K562 (cell line): Measurements from ENCODE around the gene CCNY. TPM values are rescaled to one million over a fixed set of nuclear protein-coding genes. Genes with fewer than 3 reads are reported as not detected.

ENCODE experiments used
- ARID3A ChIP-seq: IDR thresholded peaks from 2 replicates; pipeline ENCODE4 v1.6.1; 2012; ENCODE audit warnings: low read depth, low read length, improper control_type of control experiment, borderline replicate concordance
- C11orf30 ChIP-seq: fragments of 450-650 bp; IDR thresholded peaks from 2 replicates; pipeline ENCODE4 v1.6.1; 2016; ENCODE audit warnings: low read depth, mild to moderate bottlenecking
- CAMTA2 ChIP-seq: fragments of 250-450 bp; sonication (Bioruptor Pico); conservative IDR thresholded peaks from 2 replicates; pipeline ENCODE4 v1.5.1; 2022
- CBFB ChIP-seq: sonication (generic); formaldehyde crosslinking; IDR thresholded peaks from 2 replicates; pipeline ENCODE4 v1.4.0; 2020; ENCODE audit warnings: mild to moderate bottlenecking, missing genetic modification reagents
- CBX3 ChIP-seq, 2 experiments: IDR thresholded peaks; 1 replicate in 1 of 2; 2 replicates in 1 of 2; pipeline ENCODE4 v1.6.1; 2012; ENCODE audit warnings: inconsistent platforms in 2 of 2, low read length in 2 of 2, borderline replicate concordance in 1 of 2, control low read depth in 1 of 2
- CEBPB ChIP-seq: fragments of 450-650 bp; IDR thresholded peaks from 2 replicates; pipeline ENCODE4 v1.6.1; 2016; ENCODE audit warnings: missing genetic modification characterization, missing compliant biosample characterization
- EP300 ChIP-seq: IDR thresholded peaks from 2 replicates; pipeline ENCODE4 v1.6.1; 2012; ENCODE audit warnings: low read length, improper control_type of control experiment
- FIP1L1 ChIP-seq: fragments of 200-400 bp; formaldehyde crosslinking; IDR thresholded peaks from 2 replicates; pipeline ENCODE4 v1.6.1; 2018; ENCODE audit warnings: mild to moderate bottlenecking, low read depth, low read length; ENCODE audit not compliant: poor library complexity, severe bottlenecking
- GABPB2 ChIP-seq: fragments of 250-450 bp; sonication (Bioruptor Pico); conservative IDR thresholded peaks from 2 replicates; pipeline ENCODE4 v1.5.1; 2021; ENCODE audit warnings: mild to moderate bottlenecking
- KDM1A ChIP-seq, 2 experiments: fragments of 450-650 bp; IDR thresholded peaks; 2 replicates each; pipeline ENCODE4 v1.6.1; 2016; ENCODE audit warnings: mild to moderate bottlenecking in 2 of 2
- MAFK ChIP-seq: IDR thresholded peaks from 2 replicates; pipeline ENCODE4 v1.6.1; 2011; ENCODE audit warnings: low read length, improper control_type of control experiment
- PHF21A ChIP-seq: fragments of 450-650 bp; IDR thresholded peaks from 2 replicates; pipeline ENCODE4 v1.6.1; 2017; ENCODE audit warnings: low read depth, borderline replicate concordance
- POLR3A ChIP-seq: IDR thresholded peaks from 2 replicates; pipeline ENCODE4 v1.6.1; 2011; ENCODE audit warnings: borderline replicate concordance, mild to moderate bottlenecking, moderate library complexity; ENCODE audit not compliant: insufficient read length, insufficient read depth; ENCODE audit errors: extremely low read depth
- PTTG1 ChIP-seq: fragments of 450-650 bp; IDR thresholded peaks from 2 replicates; pipeline ENCODE4 v1.6.1; 2016; ENCODE audit warnings: low read depth, mild to moderate bottlenecking, missing genetic modification characterization, missing compliant biosample characterization
- SMAD1 ChIP-seq: fragments of 150-350 bp; IDR thresholded peaks from 2 replicates; pipeline ENCODE4 v1.6.1; 2014; ENCODE audit warnings: low read length, low read depth; ENCODE audit not compliant: partially characterized antibody
- SNRNP70 ChIP-seq: fragments of 200-400 bp; formaldehyde crosslinking; optimal IDR thresholded peaks from 2 replicates; pipeline ENCODE3; 2017; ENCODE audit warnings: low read depth, low read length
- STAT5A ChIP-seq: IDR thresholded peaks from 2 replicates; pipeline ENCODE4 v1.6.1; 2012; ENCODE audit warnings: low read length, inconsistent platforms, borderline replicate concordance
- TAL1 ChIP-seq: fragments of 450-650 bp; IDR thresholded peaks from 2 replicates; pipeline ENCODE4 v1.6.1; 2016; ENCODE audit warnings: mild to moderate bottlenecking
- TCF15 ChIP-seq: fragments of 250-450 bp; sonication (Bioruptor Pico); IDR thresholded peaks from 2 replicates; pipeline ENCODE4 v1.8.0; 2022; ENCODE audit warnings: moderate library complexity, mild to moderate bottlenecking, inconsistent platforms
- THAP12 ChIP-seq: fragments of 250-450 bp; sonication (Bioruptor Pico); IDR thresholded peaks from 2 replicates; pipeline ENCODE4 v1.9.0; 2021; ENCODE audit warnings: mild to moderate bottlenecking, inconsistent platforms
- UBTF ChIP-seq, 2 experiments: IDR thresholded peaks; 2 replicates each; pipeline ENCODE4 v1.6.1; 2012; ENCODE audit warnings: improper control_type of control experiment in 2 of 2, low read depth in 2 of 2, low read length in 2 of 2, borderline replicate concordance in 1 of 2
- ZNF583 ChIP-seq: fragments of 250-450 bp; sonication (Bioruptor Pico); IDR thresholded peaks from 2 replicates; pipeline ENCODE4 v1.4.0; 2020
- polyA plus RNA-seq, 8 experiments: library from polyadenylated mRNA; depleted of rRNA in 4 of 8; stranded (reverse) in 5 of 8; unstranded in 3 of 8; fragments of >200 nt; fragmentation: Nextera tagmentation in 2 of 8; fragmentation: Illumina TruSeq in 1 of 8; extraction: Ambion mirVana in 2 of 8; extraction: Trizol in 1 of 8; gene quantifications; 2 replicates each; pipeline versions ENCODE4 v1.2.1 to v1.2.3, GENCODE V29; 2011 to 2014; ENCODE audit warnings: inconsistent platforms in 1 of 8, missing spikeins in 1 of 8
- total RNA-seq, 7 experiments: library from RNA; depleted of rRNA in 6 of 7; stranded (reverse); fragments of >200 nt in 6 of 7; fragmentation: Illumina TruSeq in 2 of 7; extraction: Trizol in 2 of 7; gene quantifications; 2 replicates each; pipeline versions ENCODE4 v1.2.1 to v1.2.3, GENCODE V29; 2011 to 2021; ENCODE audit warnings: low replicate concordance in 1 of 7

CCNY gene
- total and polyA plus RNA-seq, 9 of the 15 experiments (the other 6 are each of a cell fraction or from before 2014, with no cell fraction given) = 8.4 to 109 (median 38.6) TPM

GRCh38 chr10:35391153-35391953 lies 55.0 kb downstream of the CCNY start (continued):
- TF ChIP-seq POLR3A = no peak
- TF ChIP-seq KDM1A (IDR thresholded peaks at IDR 0.05) = peak in 1 of 2 experiments; percentile 78
- TF ChIP-seq CEBPB (tag) = no peak
- peak; percentile 96 for TF ChIP-seq EP300
- peak; percentile 51; the same call in 1 of the 2 replicates for TF ChIP-seq STAT5A
- TF ChIP-seq FIP1L1 = no peak
- peak; percentile 92 for TF ChIP-seq TAL1
- TF ChIP-seq ARID3A = no peak
- TF ChIP-seq UBTF (IDR thresholded peaks at IDR 0.05; ENCODE audit: borderline replicate concordance in 1 of 2, low read depth in 2 of 2, low read length in 2 of 2) = 0 out of 4 replicates have a peak, but pooled peaks of 1 of the 2 experiments have one; percentile 25
- TF ChIP-seq CBFB (CRISPR knock-in tag) = no peak
- TF ChIP-seq SNRNP70 = no peak
- TF ChIP-seq TCF15 (CRISPR knock-in tag) = 0 out of 2 replicates have a peak, but pooled peaks have one; percentile 38
- no peak for TF ChIP-seq PHF21A
- peak; percentile 75; the same call in 1 of the 2 replicates for TF ChIP-seq ZNF583 (CRISPR knock-in tag)
- TF ChIP-seq SMAD1 = no peak
- no peak for TF ChIP-seq GABPB2 (CRISPR knock-in tag)
- peak; percentile 72 for TF ChIP-seq PTTG1 (tag)
- peak; percentile 86 for TF ChIP-seq C11orf30
- TF ChIP-seq THAP12 (CRISPR knock-in tag) = 0 out of 2 replicates have a peak, but pooled peaks have one; percentile 9
- peak; percentile 64 for TF ChIP-seq MAFK
- TF ChIP-seq CAMTA2 = no peak
- TF ChIP-seq CBX3 (IDR thresholded peaks at IDR 0.05; ENCODE audit: borderline replicate concordance in 1 of 2, low read length in 2 of 2) = peak in 1 of 2 experiments; percentile 97; a peak in 1 of 3 replicates
